KOPT-K1 (cell line): ENCODE data around the gene LRP5.
"Not testable (repeated sequence)": the region's sequence is repeated elsewhere in the genome, so short reads cannot be mapped to it uniquely, and the experiment has no call there.

Source experiments
- H3K27ac ChIP-seq: fragments of 200-600 bp; sonication (generic); 2 replicates; pipeline ENCODE4 v1.5.1; 2016; ENCODE audit warnings: antibody characterized with exemption, mild to moderate bottlenecking, low read depth, low read length; ENCODE audit not compliant: poor library complexity, severe bottlenecking
- H3K36me3 ChIP-seq: fragments of 200-600 bp; sonication (generic); 2 replicates; pipeline ENCODE4 v1.5.1; 2017; ENCODE audit warnings: antibody characterized with exemption, mild to moderate bottlenecking, low read length, moderate library complexity; ENCODE audit not compliant: insufficient read depth
- H3K9me3 ChIP-seq: fragments of 200-600 bp; sonication (generic); 2 replicates; pipeline ENCODE4 v1.5.1; 2017; ENCODE audit warnings: antibody characterized with exemption, low read length, mild to moderate bottlenecking; ENCODE audit not compliant: insufficient read depth, poor library complexity, severe bottlenecking

The LRP5 gene

GRCh38 chr11:68273026-68273738, 39.2 kb upstream of the LRP5 start:
- H3K9me3 ChIP-seq, result no peaks in the 10 kb centered on the region
- H3K36me3 ChIP-seq, result no peaks in the 10 kb centered on the region
- H3K27ac ChIP-seq, result no peak overlapping the region

GRCh38 chr11:68274306-68274705, 38.1 kb upstream of the LRP5 start:
- H3K9me3 ChIP-seq, result no peaks in the 10 kb centered on the region
- no peaks in the 10 kb centered on the region for H3K36me3 ChIP-seq
- H3K27ac ChIP-seq, result no peak overlapping the region

GRCh38 chr11:68275721-68276507, 36.5 kb upstream of the LRP5 start:
- Histone ChIP-seq H3K36me3 (no peaks in the 10 kb centered on the region), H3K27ac (no peak overlapping the region), H3K9me3 (no peaks in the 10 kb centered on the region)

- Histone ChIP-seq H3K9me3 (no peaks in the 10 kb centered on the region), H3K27ac (no peak overlapping the region), H3K36me3 (no peaks in the 10 kb centered on the region)
These were observed 35.5 kb upstream of the LRP5 start for GRCh38 chr11:68276861-68277260.

GRCh38 chr11:68279676-68280075, 32.7 kb upstream of the LRP5 start:
- Histone ChIP-seq H3K36me3 (no peaks in the 10 kb centered on the region), H3K9me3 (peaks cover 7% of the 10 kb centered on the region), H3K27ac (no peak overlapping the region)

- Histone ChIP-seq H3K9me3 (peaks cover 9% of the 10 kb centered on the region), H3K36me3 (no peaks in the 10 kb centered on the region), H3K27ac (no peak overlapping the region)
These were observed 30.1 kb upstream of the LRP5 start for GRCh38 chr11:68282141-68282860.

GRCh38 chr11:68282861-68283230, 29.5 kb upstream of the LRP5 start:
- Histone ChIP-seq H3K27ac (no peak overlapping the region), H3K9me3 (peaks cover 9% of the 10 kb centered on the region), H3K36me3 (no peaks in the 10 kb centered on the region)

GRCh38 chr11:68284588-68284987, 27.8 kb upstream of the LRP5 start:
- H3K9me3 ChIP-seq, result peaks cover 11% of the 10 kb centered on the region
- not testable (repeated sequence) for H3K36me3 ChIP-seq, H3K27ac ChIP-seq

GRCh38 chr11:68287419-68287818, 25.0 kb upstream of the LRP5 start:
- peaks cover 14% of the 10 kb centered on the region for H3K9me3 ChIP-seq
- no peaks in the 10 kb centered on the region for H3K36me3 ChIP-seq
- no peak overlapping the region for H3K27ac ChIP-seq

GRCh38 chr11:68289456-68289855, 22.9 kb upstream of the LRP5 start:
- Histone ChIP-seq H3K9me3 (peaks cover 9% of the 10 kb centered on the region), H3K27ac (no peak overlapping the region)

GRCh38 chr11:68293708-68294107, 18.7 kb upstream of the LRP5 start:
- Histone ChIP-seq H3K27ac (no peak overlapping the region), H3K9me3 (peaks cover 4% of the 10 kb centered on the region), H3K36me3 (no peaks in the 10 kb centered on the region)

More at GRCh38 chr11:68289456-68289855, 22.9 kb upstream of the LRP5 start:
- no peaks in the 10 kb centered on the region for H3K36me3 ChIP-seq

- no peak overlapping the region for H3K27ac ChIP-seq
- H3K36me3 ChIP-seq, result no peaks in the 10 kb centered on the region
- H3K9me3 ChIP-seq, result no peaks in the 10 kb centered on the region
These were observed 17.1 kb upstream of the LRP5 start for GRCh38 chr11:68295271-68295670.

GRCh38 chr11:68295940-68296339, 16.5 kb upstream of the LRP5 start:
- H3K27ac ChIP-seq, result no peak overlapping the region
- no peaks in the 10 kb centered on the region for H3K9me3 ChIP-seq
- H3K36me3 ChIP-seq, result no peaks in the 10 kb centered on the region

- no peaks in the 10 kb centered on the region for H3K9me3 ChIP-seq
- no peaks in the 10 kb centered on the region for H3K36me3 ChIP-seq
- H3K27ac ChIP-seq, result no peak overlapping the region
These were observed 15.9 kb upstream of the LRP5 start for GRCh38 chr11:68296344-68297051.

- Histone ChIP-seq H3K36me3 (no peaks in the 10 kb centered on the region), H3K9me3 (no peaks in the 10 kb centered on the region), H3K27ac (no peak overlapping the region)
These were observed 15.4 kb upstream of the LRP5 start for GRCh38 chr11:68297052-68297378.
